ENCODE data around the gene PLEKHG1.

The PLEKHG1 gene

GRCh38 chr6:150566486-150566885, 33.2 kb upstream of the PLEKHG1 start:
- TF ChIP-seq, protein P1, sequence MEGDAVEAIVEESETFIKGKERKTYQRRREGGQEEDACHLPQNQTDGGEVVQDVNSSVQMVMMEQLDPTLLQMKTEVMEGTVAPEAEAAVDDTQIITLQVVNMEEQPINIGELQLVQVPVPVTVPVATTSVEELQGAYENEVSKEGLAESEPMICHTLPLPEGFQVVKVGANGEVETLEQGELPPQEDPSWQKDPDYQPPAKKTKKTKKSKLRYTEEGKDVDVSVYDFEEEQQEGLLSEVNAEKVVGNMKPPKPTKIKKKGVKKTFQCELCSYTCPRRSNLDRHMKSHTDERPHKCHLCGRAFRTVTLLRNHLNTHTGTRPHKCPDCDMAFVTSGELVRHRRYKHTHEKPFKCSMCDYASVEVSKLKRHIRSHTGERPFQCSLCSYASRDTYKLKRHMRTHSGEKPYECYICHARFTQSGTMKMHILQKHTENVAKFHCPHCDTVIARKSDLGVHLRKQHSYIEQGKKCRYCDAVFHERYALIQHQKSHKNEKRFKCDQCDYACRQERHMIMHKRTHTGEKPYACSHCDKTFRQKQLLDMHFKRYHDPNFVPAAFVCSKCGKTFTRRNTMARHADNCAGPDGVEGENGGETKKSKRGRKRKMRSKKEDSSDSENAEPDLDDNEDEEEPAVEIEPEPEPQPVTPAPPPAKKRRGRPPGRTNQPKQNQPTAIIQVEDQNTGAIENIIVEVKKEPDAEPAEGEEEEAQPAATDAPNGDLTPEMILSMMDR (conservative IDR thresholded peaks at IDR 0.05; ENCODE audit: low read depth, low read length): no peak
- H3K4me3 ChIP-seq (ENCODE audit: low read depth, low read length): no peak overlapping the region
- DNase-seq (ENCODE audit: low read depth): no peak

DNA sequence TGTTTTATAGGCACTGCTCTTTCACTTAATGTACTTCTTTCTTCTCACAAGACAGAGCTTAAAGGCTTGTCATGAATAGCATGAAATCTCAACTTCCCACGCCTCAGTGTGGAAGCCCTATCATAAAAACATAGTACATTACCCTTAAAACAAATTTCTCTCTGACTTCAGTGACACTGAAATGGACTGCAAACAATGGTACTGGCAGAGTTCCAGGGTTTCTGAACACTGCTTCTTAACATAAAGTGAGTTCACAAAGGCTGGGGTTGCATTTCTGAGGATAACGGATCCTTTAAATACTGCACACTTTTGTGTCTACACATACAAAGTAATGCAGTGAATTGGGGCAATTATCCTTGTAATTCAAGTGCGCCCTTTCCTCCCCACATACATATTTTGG, 32.3 kb upstream of the PLEKHG1 start:
- TF ChIP-seq, protein P1 (conservative IDR thresholded peaks at IDR 0.05; ENCODE audit: low read depth, low read length): no peak
- H3K4me3 ChIP-seq (ENCODE audit: low read depth, low read length): no peak overlapping the region
- no peak for DNase-seq (ENCODE audit: low read depth)

GRCh38 chr6:150567823-150568383, 31.8 kb upstream of the PLEKHG1 start:
- H3K4me3 ChIP-seq (ENCODE audit: low read depth, low read length): no peak overlapping the region
- TF ChIP-seq, protein P1 (conservative IDR thresholded peaks at IDR 0.05; ENCODE audit: low read depth, low read length): no peak
- DNase-seq (ENCODE audit: low read depth): no peak

DNA sequence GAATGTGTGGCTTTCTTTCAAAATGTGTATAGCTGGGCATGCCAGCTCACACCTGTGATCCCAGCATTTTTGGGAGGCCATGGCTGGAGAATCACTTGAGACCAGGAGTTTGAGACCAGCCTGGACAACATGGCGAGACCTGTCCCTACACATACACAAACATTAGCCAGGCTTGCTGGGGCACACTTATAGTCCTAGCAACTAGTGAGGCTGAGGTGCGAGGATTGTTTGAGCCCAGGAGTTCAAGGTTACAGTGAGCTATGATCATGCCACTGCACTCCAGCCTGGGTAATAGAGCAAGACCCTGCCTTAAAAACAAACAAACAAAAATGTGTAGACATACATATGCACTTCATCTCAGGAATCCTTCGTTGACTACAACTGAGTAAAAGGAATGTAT, 31.1 kb upstream of the PLEKHG1 start:
- no peak for DNase-seq (ENCODE audit: low read depth)
- TF ChIP-seq, protein P1 (conservative IDR thresholded peaks at IDR 0.05; ENCODE audit: low read depth, low read length): no peak
- H3K4me3 ChIP-seq (ENCODE audit: low read depth, low read length): no peak overlapping the region

- no peak for DNase-seq (ENCODE audit: low read depth)
- no peak overlapping the region for H3K4me3 ChIP-seq (ENCODE audit: low read depth, low read length)
- TF ChIP-seq, protein P1 (conservative IDR thresholded peaks at IDR 0.05; ENCODE audit: low read depth, low read length): no peak
Observed at GRCh38 chr6:150569161-150569560, 30.5 kb upstream of the PLEKHG1 start.

GRCh38 chr6:150573041-150573681, 26.5 kb upstream of the PLEKHG1 start:
- DNase-seq (ENCODE audit: low read depth): no peak
- TF ChIP-seq, protein P1 (conservative IDR thresholded peaks at IDR 0.05; ENCODE audit: low read depth, low read length): no peak

GRCh38 chr6:150575836-150576235, 23.8 kb upstream of the PLEKHG1 start:
- H3K4me3 ChIP-seq (ENCODE audit: low read depth, low read length): no peak overlapping the region
- TF ChIP-seq, protein P1 (conservative IDR thresholded peaks at IDR 0.05; ENCODE audit: low read depth, low read length): no peak
- no peak for DNase-seq (ENCODE audit: low read depth)

More at GRCh38 chr6:150573041-150573681, 26.5 kb upstream of the PLEKHG1 start:
- H3K4me3 ChIP-seq (ENCODE audit: low read depth, low read length): no peak overlapping the region

All from choroid plexus epithelial cell (primary cell).